BJ (cell line): ENCODE results near the gene BAX. TPM values are rescaled to one million over a fixed set of nuclear protein-coding genes. Genes with fewer than 3 reads are reported as not detected.

ENCODE experiments used
- CTCF ChIA-PET: fragments of 350-600 bp; formaldehyde crosslinking; extraction: SDS; loops from one replicate; lab custom pipeline; 2021; ENCODE audit warnings: antibody characterized with exemption, inconsistent platforms; lab: Yijun Ruan, JAX
- POLR2A ChIA-PET: fragments of 300-600 bp; sonication (Branson Sonifier 250); formaldehyde crosslinking; extraction: SDS; loops from one replicate; lab custom pipeline; 2021; ENCODE audit warnings: antibody characterized with exemption; lab: Charles Lee
- DNase-seq: peaks from one replicate; pipeline ENCODE4 v3.0.0-alpha.2; 2011; ENCODE audit warnings: low read depth
- H3K27me3 ChIP-seq: 2 replicates; pipeline ENCODE4 v1.6.0; 2011; ENCODE audit warnings: low read length; ENCODE audit not compliant: control insufficient read depth, insufficient read depth
- H3K36me3 ChIP-seq: 2 replicates; pipeline ENCODE4 v1.5.1; 2011; ENCODE audit warnings: low read length; ENCODE audit not compliant: control insufficient read depth, insufficient read depth
- H3K4me3 ChIP-seq: 2 replicates; pipeline ENCODE4 v1.5.1; 2011; ENCODE audit warnings: low read depth, mild to moderate bottlenecking, control low read depth, low read length
- CTCF ChIP-seq: IDR thresholded peaks from 2 replicates; pipeline ENCODE4 v1.5.1; 2011; ENCODE audit warnings: low read depth, mild to moderate bottlenecking, control low read depth, inconsistent platforms, low read length, moderate library complexity; ENCODE audit not compliant: insufficient read depth
- polyA plus RNA-seq: library from polyadenylated mRNA; depleted of rRNA; stranded (reverse); fragments of >200 nt; gene quantifications from 2 replicates; pipeline ENCODE4 v1.2.3, GENCODE V29; 2011

BAX gene
- polyA plus RNA-seq, 1 experiment, result 159 TPM

GRCh38 chr19:48910803-48911202 is 43.9 kb upstream of the BAX start:
- no peak overlapping the region for H3K4me3 ChIP-seq
- CTCF ChIA-PET, result no interaction called here
- no peaks in the 10 kb centered on the region for H3K27me3 ChIP-seq
- POLR2A ChIA-PET, result no interaction called here
- H3K36me3 ChIP-seq, result peaks cover 23% of the 10 kb centered on the region
- TF ChIP-seq CTCF, result no peak
- DNase-seq, result no peak

- no peak for TF ChIP-seq CTCF
- ChIA-PET POLR2A (no interaction called here), CTCF (no interaction called here)
- Histone ChIP-seq H3K4me3 (no peak overlapping the region), H3K27me3 (no peaks in the 10 kb centered on the region), H3K36me3 (peaks cover 23% of the 10 kb centered on the region)
- DNase-seq, result no peak
These were observed 41.4 kb upstream of the BAX start for GRCh38 chr19:48913114-48913889.

GRCh38 chr19:48914181-48914580 is 40.5 kb upstream of the BAX start:
- no peak for TF ChIP-seq CTCF
- ChIA-PET POLR2A (no interaction called here), CTCF (no interaction called here)
- H3K36me3 ChIP-seq, result peaks cover 24% of the 10 kb centered on the region
- H3K4me3 ChIP-seq, result no peak overlapping the region
- H3K27me3 ChIP-seq, result no peaks in the 10 kb centered on the region
- DNase-seq, result no peak

GRCh38 chr19:48915757-48916156 is 38.9 kb upstream of the BAX start:
- no peak for DNase-seq
- no peaks in the 10 kb centered on the region for H3K27me3 ChIP-seq
- H3K4me3 ChIP-seq, result no peak overlapping the region
- POLR2A ChIA-PET, result interaction anchor here (0.5 kb wide), 1 partner anchor 9 kb away, joined by 4 read pairs; no protein-coding TSS in a partner anchor
- CTCF ChIA-PET, result no interaction called here
- TF ChIP-seq CTCF, result no peak
- H3K36me3 ChIP-seq, result peaks cover 25% of the 10 kb centered on the region

GRCh38 chr19:48918071-48918470 is 36.6 kb upstream of the BAX start:
- ChIA-PET POLR2A (interaction anchor here (0.7 kb wide), 1 partner anchor 32 kb away, joined by 7 read pairs; no protein-coding TSS in a partner anchor), CTCF (no interaction called here)
- DNase-seq, result no peak
- H3K4me3 ChIP-seq, result no peak overlapping the region
- H3K27me3 ChIP-seq, result no peaks in the 10 kb centered on the region
- peaks cover 26% of the 10 kb centered on the region for H3K36me3 ChIP-seq
- TF ChIP-seq CTCF, result no peak
